ENCODE data around the gene TNNT2.

DNA sequence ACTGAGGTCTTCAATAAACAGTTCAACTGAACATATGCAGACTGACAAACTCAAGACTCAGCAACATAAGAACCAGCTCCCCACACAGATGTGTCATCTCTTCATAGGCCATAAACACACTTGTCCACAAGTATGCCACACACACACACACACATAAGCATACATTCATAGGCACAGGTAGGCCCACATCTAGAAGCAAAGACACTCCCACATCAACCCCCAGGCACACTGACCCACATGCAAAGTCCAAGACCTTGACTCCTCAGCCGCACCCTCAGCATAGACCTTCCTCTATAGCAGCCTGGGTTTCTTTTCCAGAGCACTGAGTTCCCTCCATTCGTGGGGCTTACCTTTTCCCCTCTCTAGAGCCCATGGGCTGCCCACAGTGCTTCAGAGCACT, 20.2 kb upstream of the TNNT2 start:
- TF ChIP-seq, protein P1, sequence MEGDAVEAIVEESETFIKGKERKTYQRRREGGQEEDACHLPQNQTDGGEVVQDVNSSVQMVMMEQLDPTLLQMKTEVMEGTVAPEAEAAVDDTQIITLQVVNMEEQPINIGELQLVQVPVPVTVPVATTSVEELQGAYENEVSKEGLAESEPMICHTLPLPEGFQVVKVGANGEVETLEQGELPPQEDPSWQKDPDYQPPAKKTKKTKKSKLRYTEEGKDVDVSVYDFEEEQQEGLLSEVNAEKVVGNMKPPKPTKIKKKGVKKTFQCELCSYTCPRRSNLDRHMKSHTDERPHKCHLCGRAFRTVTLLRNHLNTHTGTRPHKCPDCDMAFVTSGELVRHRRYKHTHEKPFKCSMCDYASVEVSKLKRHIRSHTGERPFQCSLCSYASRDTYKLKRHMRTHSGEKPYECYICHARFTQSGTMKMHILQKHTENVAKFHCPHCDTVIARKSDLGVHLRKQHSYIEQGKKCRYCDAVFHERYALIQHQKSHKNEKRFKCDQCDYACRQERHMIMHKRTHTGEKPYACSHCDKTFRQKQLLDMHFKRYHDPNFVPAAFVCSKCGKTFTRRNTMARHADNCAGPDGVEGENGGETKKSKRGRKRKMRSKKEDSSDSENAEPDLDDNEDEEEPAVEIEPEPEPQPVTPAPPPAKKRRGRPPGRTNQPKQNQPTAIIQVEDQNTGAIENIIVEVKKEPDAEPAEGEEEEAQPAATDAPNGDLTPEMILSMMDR (IDR thresholded peaks at IDR 0.05), result no peak
- no peak for TF ChIP-seq POLR2A (IDR thresholded peaks at IDR 0.05)
